HCT116 (cell line): ENCODE measurements around the gene TCAP. TPM values are rescaled to one million over a fixed set of nuclear protein-coding genes. Genes with fewer than 3 reads are reported as not detected.

Experiments
- ATAC-seq: fragments of 200-7000 bp; cut with Tn5 transposase; 2 replicates; pipeline ENCODE4 v1.9.1; 2020; ENCODE audit warnings: mild to moderate bottlenecking, moderate library complexity
- BruUV-seq: library from RNA; stranded (reverse); fragments of 400-500 nt; replicated peaks from 2 replicates; lab custom pipeline; 2021; lab: Mats Ljungman, UMichigan
- CTCF ChIA-PET: fragments of 300-600 bp; sonication (Branson Sonifier 250); formaldehyde crosslinking; loops from one replicate; lab custom pipeline; 2021; ENCODE audit warnings: antibody characterized with exemption; lab: Charles Lee
- POLR2A ChIA-PET: fragments of 300-600, 350-600 bp; sonication (Branson Sonifier 250); formaldehyde crosslinking; loops from one replicate; lab custom pipeline; 2021; ENCODE audit warnings: antibody characterized with exemption; lab: Charles Lee
- RAD21 ChIA-PET, 2 experiments: fragments of 300-600 bp; sonication (Branson Sonifier 250); formaldehyde crosslinking; loops; one replicate each; lab custom pipeline; 2023; ENCODE audit warnings: low total read pairs in 2 of 2; ENCODE audit not compliant: uncharacterized antibody in 2 of 2, unreplicated experiment in 2 of 2, low non-redundant PET in 1 of 2; lab: Charles Lee
- DNase-seq: peaks from one replicate; pipeline ENCODE4 v3.0.0-alpha.2; 2010; ENCODE audit warnings: low read depth, low spot score
- H2AFZ ChIP-seq: fragments of 200-600 bp; shearing (Covaris generic), sonication (generic); 2 replicates; pipeline ENCODE4 v1.6.1; 2017; ENCODE audit warnings: low read depth, mixed run types, mixed read lengths, antibody characterized with exemption, low read length; ENCODE audit not compliant: poor library complexity, severe bottlenecking
- H3K27ac ChIP-seq: 2 replicates; pipeline ENCODE4 v1.5.1; 2012; ENCODE audit warnings: low read depth, low read length
- H3K27me3 ChIP-seq: fragments of 200-600 bp; sonication (generic); 2 replicates; pipeline ENCODE4 v1.6.1; 2016; ENCODE audit warnings: mixed run types, low read length, mixed read lengths; ENCODE audit not compliant: insufficient read depth
- H3K36me3 ChIP-seq, 2 experiments: fragments of 200-500 bp in 1 of 2; fragments of 200-600 bp in 1 of 2; sonication (Bioruptor generic) in 1 of 2; sonication (generic) in 1 of 2; 2 replicates each; pipeline versions ENCODE4 v1.5.1 to v1.6.1; 2014 to 2016; ENCODE audit warnings: low read length in 2 of 2, inconsistent platforms in 1 of 2, mixed read lengths in 1 of 2, mixed run types in 1 of 2; ENCODE audit not compliant: insufficient read depth in 2 of 2, control insufficient read depth in 1 of 2
- H3K4me1 ChIP-seq, 2 experiments: fragments of 200-600 bp in 1 of 2; sonication (generic) in 1 of 2; 2 replicates each; pipeline versions ENCODE4 v1.5.1 to v1.6.1; 2012 to 2017; ENCODE audit warnings: low read length in 2 of 2, inconsistent platforms in 1 of 2, mild to moderate bottlenecking in 1 of 2, mixed read lengths in 1 of 2, mixed run types in 1 of 2, moderate library complexity in 1 of 2; ENCODE audit not compliant: insufficient read depth in 2 of 2, control insufficient read depth in 1 of 2
- H3K4me2 ChIP-seq: fragments of 200-600 bp; sonication (generic); 2 replicates; pipeline ENCODE4 v1.6.1; 2017; ENCODE audit warnings: mixed run types, low read length, mixed read lengths
- H3K4me3 ChIP-seq, 2 experiments: fragments of 200-600 bp in 1 of 2; sonication (generic) in 1 of 2; replicated peaks in 1 of 2; 2 replicates each; pipeline ENCODE4 v1.5.1; 2011 to 2016; ENCODE audit warnings: low read length in 2 of 2, control low read depth in 1 of 2, low read depth in 1 of 2, mild to moderate bottlenecking in 1 of 2, mixed read lengths in 1 of 2, mixed run types in 1 of 2
- H3K79me2 ChIP-seq: fragments of 200-600 bp; sonication (generic); 2 replicates; pipeline ENCODE4 v1.6.1; 2017; ENCODE audit warnings: mild to moderate bottlenecking, mixed run types, low read length, moderate library complexity, mixed read lengths; ENCODE audit not compliant: insufficient read depth
- H3K9ac ChIP-seq: fragments of 200-600 bp; sonication (generic); 2 replicates; pipeline ENCODE4 v1.6.1; 2016; ENCODE audit warnings: low read length, mixed read lengths
- H3K9me2 ChIP-seq: fragments of 200-600 bp; sonication (generic), shearing (Covaris generic); 2 replicates; pipeline ENCODE4 v1.6.1; 2017; ENCODE audit warnings: mixed run types, mild to moderate bottlenecking, moderate library complexity; ENCODE audit not compliant: insufficient read depth
- H3K9me3 ChIP-seq, 2 experiments: fragments of 200-500 bp in 1 of 2; fragments of 200-600 bp in 1 of 2; sonication (Bioruptor generic) in 1 of 2; sonication (generic) in 1 of 2; 2 replicates each; pipeline ENCODE4 v1.6.1; 2014 to 2017; ENCODE audit warnings: low read length in 2 of 2, mixed read lengths in 2 of 2, inconsistent platforms in 1 of 2, low read depth in 1 of 2, mild to moderate bottlenecking in 1 of 2, mixed run types in 1 of 2, moderate library complexity in 1 of 2; ENCODE audit not compliant: control insufficient read depth in 1 of 2, insufficient read depth in 1 of 2
- H4K20me1 ChIP-seq: fragments of 200-600 bp; sonication (generic), shearing (Covaris generic); 2 replicates; pipeline ENCODE4 v1.6.1; 2017; ENCODE audit warnings: mixed run types, mild to moderate bottlenecking, moderate library complexity; ENCODE audit not compliant: insufficient read depth
- ATF3 ChIP-seq: IDR thresholded peaks from 2 replicates; pipeline ENCODE4 v1.6.1; 2012
- CEBPB ChIP-seq: IDR thresholded peaks from 2 replicates; pipeline ENCODE4 v1.6.1; 2012; ENCODE audit warnings: low read depth
- EGR1 ChIP-seq: IDR thresholded peaks from 2 replicates; pipeline ENCODE4 v1.6.1; 2012; ENCODE audit warnings: low read depth
- EZH2 ChIP-seq: fragments of 200-600 bp; sonication (generic); IDR thresholded peaks from 2 replicates; pipeline ENCODE4 v1.6.1; 2017; ENCODE audit warnings: antibody characterized with exemption, mixed run types
- EZH2phosphoT487 ChIP-seq: fragments of 200-600 bp; IDR thresholded peaks from 2 replicates; pipeline ENCODE4 v1.6.1; 2018; ENCODE audit warnings: antibody characterized with exemption, borderline replicate concordance
- FOSL1 ChIP-seq: IDR thresholded peaks from 2 replicates; pipeline ENCODE4 v1.6.1; 2012; ENCODE audit warnings: low read depth
- JUND ChIP-seq: IDR thresholded peaks from 2 replicates; pipeline ENCODE4 v1.6.1; 2012
- POLR2AphosphoS5 ChIP-seq: IDR thresholded peaks from 2 replicates; pipeline ENCODE4 v1.6.1; 2011; ENCODE audit warnings: mild to moderate bottlenecking, low read depth, low read length, moderate library complexity
- RAD21 ChIP-seq: IDR thresholded peaks from 2 replicates; pipeline ENCODE4 v1.6.1; 2012; ENCODE audit warnings: low read depth, mild to moderate bottlenecking
- REST ChIP-seq: IDR thresholded peaks from 2 replicates; pipeline ENCODE4 v1.6.1; 2012; ENCODE audit warnings: low read depth
- SIN3A ChIP-seq: IDR thresholded peaks from 2 replicates; pipeline ENCODE4 v1.6.1; 2012; ENCODE audit warnings: low read depth
- SP1 ChIP-seq: IDR thresholded peaks from 2 replicates; pipeline ENCODE4 v1.6.1; 2012; ENCODE audit warnings: low read depth
- SRF ChIP-seq: IDR thresholded peaks from 2 replicates; pipeline ENCODE4 v1.6.1; 2012; ENCODE audit warnings: low read depth
- TCF7L2 ChIP-seq: IDR thresholded peaks from 2 replicates; pipeline ENCODE4 v1.7.0; 2011; ENCODE audit warnings: borderline replicate concordance, inconsistent platforms; ENCODE audit not compliant: insufficient read depth, insufficient read length; ENCODE audit errors: extremely low read depth
- YY1 ChIP-seq: IDR thresholded peaks from 2 replicates; pipeline ENCODE4 v1.6.1; 2011; ENCODE audit warnings: low read length, low read depth, moderate library complexity, mild to moderate bottlenecking; ENCODE audit not compliant: insufficient replicate concordance; ENCODE audit errors: extremely low read depth
- ZNF274 ChIP-seq: fragments of 200-500 bp; sonication (Bioruptor generic); IDR thresholded peaks from 2 replicates; pipeline ENCODE4 v1.6.1; 2014; ENCODE audit warnings: mild to moderate bottlenecking, low read depth, low read length, inconsistent platforms
- intact Hi-C: fragments of 100-400 bp; cut with micrococcal nuclease; formaldehyde crosslinking; loops from 2 replicates; pipeline ENCODE4 v1.10.0; 2022
- total RNA-seq: library from RNA; stranded (reverse); gene quantifications from one replicate; pipeline ENCODE4 v1.2.1, GENCODE V29; 2021; ENCODE audit not compliant: unreplicated experiment

The TCAP gene
- total RNA-seq, 1 experiment from 2014 or later: 1.5 TPM

- ATAC-seq: no peak
- RAD21 ChIA-PET: no interaction called here
- no TSS peak for BruUV-seq
These were observed 18.3 kb downstream of the TCAP start for GRCh38 chr17:39683295-39683939.

GRCh38 chr17:39684369-39685192 lies 19.4 kb downstream of the TCAP start:
- H3K4me2 ChIP-seq: no peak overlapping the region
- H4K20me1 ChIP-seq: no peaks in the 10 kb centered on the region
- H3K79me2 ChIP-seq: no peaks in the 10 kb centered on the region
- H3K4me1 ChIP-seq: peaks cover 10 to 19% of the 10 kb centered on the region in 2 experiments; a peak in 3 of 4 replicates
- H3K36me3 ChIP-seq: no peaks in the 10 kb centered on the region
- no peak overlapping the region for H2AFZ ChIP-seq
- no peak overlapping the region for H3K27ac ChIP-seq
- H3K9me2 ChIP-seq: no peaks in the 10 kb centered on the region
- no peaks in the 10 kb centered on the region for H3K27me3 ChIP-seq
- intact Hi-C loops: no loop called here
- no peak for ATAC-seq
- no peak overlapping the region for H3K9ac ChIP-seq
- BruUV-seq: no TSS peak
- DNase-seq: no peak
- no peaks in the 10 kb centered on the region for H3K9me3 ChIP-seq
- ChIA-PET RAD21 (no interaction called here), POLR2A (no interaction called here), CTCF (no interaction called here)
- no peak overlapping the region for H3K4me3 ChIP-seq
- TF ChIP-seq YY1: no peak
- no peak for TF ChIP-seq EZH2
- TF ChIP-seq POLR2AphosphoS5: no peak
- no peak for TF ChIP-seq TCF7L2
- no peak for TF ChIP-seq ZNF274
- TF ChIP-seq SIN3A: no peak
- TF ChIP-seq REST: no peak
- TF ChIP-seq SRF: no peak
- TF ChIP-seq EGR1: no peak
- no peak for TF ChIP-seq RAD21
- TF ChIP-seq SP1: no peak

More at GRCh38 chr17:39683295-39683939, 18.3 kb downstream of the TCAP start:
- no peaks in the 10 kb centered on the region for H3K27me3 ChIP-seq
- intact Hi-C loops: no loop called here
- H4K20me1 ChIP-seq: no peaks in the 10 kb centered on the region
- H3K4me1 ChIP-seq: peaks cover 5 to 11% of the 10 kb centered on the region in 2 experiments; a peak in 3 of 4 replicates
- H3K4me3 ChIP-seq: no peak overlapping the region
- DNase-seq: no peak
- no peak overlapping the region for H2AFZ ChIP-seq
- ChIA-PET POLR2A (no interaction called here), CTCF (no interaction called here)
- no peak for TF ChIP-seq POLR2AphosphoS5
- TF ChIP-seq EGR1: no peak
- no peak for TF ChIP-seq YY1
- TF ChIP-seq EZH2: no peak
- no peak for TF ChIP-seq JUND
- no peak for TF ChIP-seq FOSL1
- TF ChIP-seq EZH2phosphoT487: no peak
- TF ChIP-seq ATF3: no peak
- TF ChIP-seq CEBPB: no peak
- H3K27ac ChIP-seq: no peak overlapping the region
- H3K9me2 ChIP-seq: no peaks in the 10 kb centered on the region
- H3K9me3 ChIP-seq: no peaks in the 10 kb centered on the region
- H3K9ac ChIP-seq: no peak overlapping the region
- H3K79me2 ChIP-seq: no peaks in the 10 kb centered on the region
- H3K36me3 ChIP-seq: no peaks in the 10 kb centered on the region
- H3K4me2 ChIP-seq: no peak overlapping the region
